Caco-2 (cell line): ENCODE data around the gene GPR78. TPM values are rescaled to one million over a fixed set of nuclear protein-coding genes. Genes with fewer than 3 reads are reported as not detected.

Source experiments
- BruUV-seq: library from RNA; stranded (reverse); fragments of 400-500 nt; replicated peaks from 2 replicates; lab custom pipeline; 2021; lab: Mats Ljungman, UMichigan
- CTCF ChIA-PET: fragments of 300-600 bp; sonication (Branson Sonifier 250); formaldehyde crosslinking; loops from one replicate; lab custom pipeline; 2022; ENCODE audit warnings: antibody characterized with exemption; lab: Charles Lee
- POLR2A ChIA-PET: fragments of 300-600 bp; sonication (Branson Sonifier 250); formaldehyde crosslinking; loops from one replicate; lab custom pipeline; 2022; ENCODE audit warnings: antibody characterized with exemption; lab: Charles Lee
- DNase-seq, 2 experiments: peaks; one replicate each; pipeline versions ENCODE4 v3.0.0 to v3.0.0-alpha.2; 2020 to 2022
- H3K27me3 ChIP-seq: replicated peaks from 2 replicates; pipeline ENCODE4 v1.6.0; 2011; ENCODE audit warnings: low read length; ENCODE audit not compliant: control insufficient read depth, insufficient read depth
- H3K36me3 ChIP-seq: 2 replicates; pipeline ENCODE4 v1.5.1; 2011; ENCODE audit warnings: low read length; ENCODE audit not compliant: control insufficient read depth, insufficient read depth
- H3K4me1 ChIP-seq: fragments of 250-450 bp; sonication (Bioruptor Pico); 2 replicates; pipeline ENCODE4 v1.5.1; 2020; ENCODE audit warnings: mild to moderate bottlenecking
- H3K4me3 ChIP-seq: 2 replicates; pipeline ENCODE4 v1.5.1; 2011; ENCODE audit warnings: low read depth, mild to moderate bottlenecking, control low read depth, low read length
- H3K9me3 ChIP-seq: fragments of 250-450 bp; sonication (Bioruptor Pico); 2 replicates; pipeline ENCODE4 v1.5.1; 2020; ENCODE audit warnings: mild to moderate bottlenecking, moderate library complexity
- H3K27ac Mint-ChIP-seq: one replicate; pipeline ENCODE4 v1.8.0; 2022; ENCODE audit warnings: mixed read lengths; ENCODE audit not compliant: unreplicated experiment
- H3K27me3 Mint-ChIP-seq: one replicate; pipeline ENCODE4 v1.8.0; 2022; ENCODE audit warnings: mixed read lengths; ENCODE audit not compliant: insufficient read depth, unreplicated experiment
- H3K36me3 Mint-ChIP-seq: one replicate; pipeline ENCODE4 v1.8.0; 2022; ENCODE audit warnings: mild to moderate bottlenecking, mixed read lengths; ENCODE audit not compliant: insufficient read depth, unreplicated experiment
- H3K4me1 Mint-ChIP-seq: one replicate; pipeline ENCODE4 v1.8.0; 2022; ENCODE audit warnings: low read depth, mixed read lengths; ENCODE audit not compliant: unreplicated experiment
- H3K4me3 Mint-ChIP-seq: one replicate; pipeline ENCODE4 v1.8.0; 2022; ENCODE audit warnings: mild to moderate bottlenecking, moderate library complexity, mixed read lengths; ENCODE audit not compliant: unreplicated experiment
- H3K9me3 Mint-ChIP-seq: one replicate; pipeline ENCODE4 v1.8.0; 2022; ENCODE audit warnings: mixed read lengths; ENCODE audit not compliant: unreplicated experiment
- intact Hi-C: fragments of 100-400 bp; cut with micrococcal nuclease; formaldehyde crosslinking; loops from one replicate; pipeline ENCODE4 v1.10.0; 2022; ENCODE audit not compliant: unreplicated experiment
- total RNA-seq: library from RNA; stranded (reverse); gene quantifications from 2 replicates; pipeline ENCODE4 v1.2.3, GENCODE V29; 2022
- TF ChIP-seq, protein P1 (sequence below), 2 experiments: fragments of 200-600 bp in 1 of 2; IDR thresholded peaks; 1 replicate in 1 of 2; 2 replicates in 1 of 2; pipeline versions ENCODE4 v1.5.1 to v1.8.0; 2011 to 2022; ENCODE audit warnings: antibody characterized with exemption in 1 of 2, control low read depth in 1 of 2, inconsistent platforms in 1 of 2, low read depth in 1 of 2, low read length in 1 of 2, mild to moderate bottlenecking in 1 of 2, moderate library complexity in 1 of 2; ENCODE audit not compliant: insufficient read depth in 1 of 2, severe bottlenecking in 1 of 2, unreplicated experiment in 1 of 2

The GPR78 gene
- total RNA-seq, 1 experiment from 2014 or later = 0.68 TPM

DNA sequence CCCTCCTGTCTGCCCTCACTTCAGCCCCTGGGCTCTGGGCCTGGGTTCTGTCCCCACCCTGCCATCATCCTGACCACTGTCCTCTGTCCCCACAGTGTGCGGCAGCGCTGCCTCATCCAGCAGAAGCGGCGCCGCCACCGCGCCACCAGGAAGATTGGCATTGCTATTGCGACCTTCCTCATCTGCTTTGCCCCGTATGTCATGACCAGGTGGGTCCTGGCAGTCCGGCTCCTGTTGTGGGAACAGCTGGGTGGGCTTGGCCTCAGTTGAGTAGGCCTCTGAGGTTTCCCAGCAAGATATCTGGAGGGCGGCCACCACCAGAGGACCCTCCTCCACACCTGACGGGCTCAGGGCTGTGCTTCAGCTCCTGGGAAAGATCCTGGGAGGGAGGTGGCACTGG lies 2.2 kb downstream of the GPR78 start:
- no peaks in the 10 kb centered on the region for H3K4me1 Mint-ChIP-seq
- Histone ChIP-seq H3K27me3 (no peaks in the 10 kb centered on the region), H3K9me3 (no peaks in the 10 kb centered on the region), H3K36me3 (no peaks in the 10 kb centered on the region), H3K4me3 (no peak overlapping the region), H3K4me1 (no peaks in the 10 kb centered on the region)
- intact Hi-C loops = no loop called here
- POLR2A ChIA-PET = no interaction called here
- peak in 1 of 2 experiments; percentile 14 for DNase-seq
- CTCF ChIA-PET = no interaction called here
- H3K4me3 Mint-ChIP-seq = no peak overlapping the region
- H3K27me3 Mint-ChIP-seq = peaks cover 10% of the 10 kb centered on the region
- no peaks in the 10 kb centered on the region for H3K9me3 Mint-ChIP-seq
- no TSS peak for BruUV-seq
- H3K36me3 Mint-ChIP-seq = no peaks in the 10 kb centered on the region
- TF ChIP-seq, protein P1, sequence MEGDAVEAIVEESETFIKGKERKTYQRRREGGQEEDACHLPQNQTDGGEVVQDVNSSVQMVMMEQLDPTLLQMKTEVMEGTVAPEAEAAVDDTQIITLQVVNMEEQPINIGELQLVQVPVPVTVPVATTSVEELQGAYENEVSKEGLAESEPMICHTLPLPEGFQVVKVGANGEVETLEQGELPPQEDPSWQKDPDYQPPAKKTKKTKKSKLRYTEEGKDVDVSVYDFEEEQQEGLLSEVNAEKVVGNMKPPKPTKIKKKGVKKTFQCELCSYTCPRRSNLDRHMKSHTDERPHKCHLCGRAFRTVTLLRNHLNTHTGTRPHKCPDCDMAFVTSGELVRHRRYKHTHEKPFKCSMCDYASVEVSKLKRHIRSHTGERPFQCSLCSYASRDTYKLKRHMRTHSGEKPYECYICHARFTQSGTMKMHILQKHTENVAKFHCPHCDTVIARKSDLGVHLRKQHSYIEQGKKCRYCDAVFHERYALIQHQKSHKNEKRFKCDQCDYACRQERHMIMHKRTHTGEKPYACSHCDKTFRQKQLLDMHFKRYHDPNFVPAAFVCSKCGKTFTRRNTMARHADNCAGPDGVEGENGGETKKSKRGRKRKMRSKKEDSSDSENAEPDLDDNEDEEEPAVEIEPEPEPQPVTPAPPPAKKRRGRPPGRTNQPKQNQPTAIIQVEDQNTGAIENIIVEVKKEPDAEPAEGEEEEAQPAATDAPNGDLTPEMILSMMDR (IDR thresholded peaks at IDR 0.05; ENCODE audit: insufficient read depth in 1 of 2, low read depth in 1 of 2, low read length in 1 of 2, severe bottlenecking in 1 of 2, unreplicated experiment in 1 of 2) = no peak
- no peak overlapping the region for H3K27ac Mint-ChIP-seq

DNA sequence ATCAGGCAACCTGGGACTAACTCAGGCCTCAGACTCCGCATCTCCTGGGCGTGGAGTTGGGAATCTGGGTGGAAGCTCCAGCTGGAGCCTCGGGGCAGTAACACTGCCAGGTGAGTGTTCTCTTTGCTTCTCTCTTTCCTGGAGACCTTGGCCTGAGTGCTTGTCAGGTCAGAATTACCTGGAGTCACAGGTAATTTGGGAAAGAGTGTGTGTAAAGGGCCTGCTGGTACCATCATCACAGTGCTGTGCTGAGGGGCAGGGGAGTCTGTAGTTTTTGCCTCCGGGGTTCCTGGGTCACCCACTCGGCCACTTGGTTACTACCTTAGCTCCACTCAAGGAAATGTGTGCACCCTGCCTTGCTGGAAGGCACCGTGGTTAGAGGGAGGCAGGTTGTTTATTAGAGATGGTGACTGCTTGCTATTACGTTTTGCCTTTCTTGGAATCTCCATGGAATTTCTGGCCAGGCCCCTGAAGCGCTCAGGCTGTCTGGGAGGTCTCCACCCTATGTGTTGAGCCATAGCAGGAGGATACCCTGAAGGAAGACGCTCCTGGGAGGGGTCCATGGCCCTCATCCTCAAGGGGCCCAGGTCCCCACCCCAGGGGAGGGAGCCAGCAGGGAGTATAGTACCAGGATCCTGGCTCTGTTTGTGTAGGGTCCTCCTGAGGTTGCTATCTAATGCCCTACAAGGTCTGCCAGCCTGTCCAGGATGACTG lies 2.9 kb downstream of the GPR78 start:
- H3K36me3 Mint-ChIP-seq = no peaks in the 10 kb centered on the region
- H3K4me1 Mint-ChIP-seq = no peaks in the 10 kb centered on the region
- peak in 1 of 2 experiments; percentile 27 for DNase-seq
- Histone ChIP-seq H3K9me3 (no peaks in the 10 kb centered on the region), H3K36me3 (no peaks in the 10 kb centered on the region), H3K4me3 (no peak overlapping the region), H3K4me1 (no peaks in the 10 kb centered on the region), H3K27me3 (no peaks in the 10 kb centered on the region)
- intact Hi-C loops = no loop called here
- TF ChIP-seq, protein P1 (IDR thresholded peaks at IDR 0.05; ENCODE audit: insufficient read depth in 1 of 2, low read depth in 1 of 2, low read length in 1 of 2, severe bottlenecking in 1 of 2, unreplicated experiment in 1 of 2) = no peak
- no TSS peak for BruUV-seq
- H3K27me3 Mint-ChIP-seq = peaks cover 6% of the 10 kb centered on the region
- CTCF ChIA-PET = no interaction called here
- H3K9me3 Mint-ChIP-seq = no peaks in the 10 kb centered on the region
- H3K4me3 Mint-ChIP-seq = no peak overlapping the region
- POLR2A ChIA-PET = no interaction called here
- H3K27ac Mint-ChIP-seq = no peak overlapping the region

DNA sequence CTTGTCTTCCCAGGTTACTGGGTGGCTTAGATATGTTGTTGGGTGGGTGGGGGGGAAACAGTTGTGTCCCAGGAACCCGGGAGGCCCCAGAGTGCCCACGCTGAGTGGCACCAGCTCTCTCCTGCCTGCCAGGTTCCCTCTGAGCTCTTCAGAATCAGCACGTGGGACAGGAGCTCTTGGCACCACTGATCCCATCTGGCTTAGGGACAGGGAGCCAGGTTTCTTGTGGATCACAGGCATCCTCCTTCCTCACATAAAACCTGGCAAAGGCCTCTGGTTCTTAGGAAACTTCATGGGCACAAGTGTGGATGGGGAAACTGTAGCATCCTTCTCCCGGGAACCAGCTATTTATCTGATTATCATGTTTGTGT lies 3.4 kb downstream of the GPR78 start:
- Histone ChIP-seq H3K4me1 (no peaks in the 10 kb centered on the region), H3K4me3 (no peak overlapping the region), H3K9me3 (no peaks in the 10 kb centered on the region), H3K36me3 (no peaks in the 10 kb centered on the region), H3K27me3 (no peaks in the 10 kb centered on the region)
- intact Hi-C loops = no loop called here
- no peaks in the 10 kb centered on the region for H3K9me3 Mint-ChIP-seq
- H3K27ac Mint-ChIP-seq = no peak overlapping the region
- TF ChIP-seq, protein P1 (IDR thresholded peaks at IDR 0.05; ENCODE audit: insufficient read depth in 1 of 2, low read depth in 1 of 2, low read length in 1 of 2, severe bottlenecking in 1 of 2, unreplicated experiment in 1 of 2) = no peak
- ChIA-PET CTCF (no interaction called here), POLR2A (no interaction called here)
- H3K4me1 Mint-ChIP-seq = no peaks in the 10 kb centered on the region
- no TSS peak for BruUV-seq
- H3K36me3 Mint-ChIP-seq = no peaks in the 10 kb centered on the region
- H3K4me3 Mint-ChIP-seq = no peak overlapping the region
- peaks cover 5% of the 10 kb centered on the region for H3K27me3 Mint-ChIP-seq
- DNase-seq = no peak
